HEK293 (cell line): ENCODE results near the gene FDXR.

Source experiments
- CTCF ChIA-PET: fragments of 350-600 bp; formaldehyde crosslinking; extraction: SDS; loops from one replicate; lab custom pipeline; 2021; ENCODE audit warnings: antibody characterized with exemption; lab: Yijun Ruan, JAX
- POLR2A ChIA-PET: fragments of 300-600 bp; formaldehyde crosslinking; extraction: SDS; loops from one replicate; lab custom pipeline; 2020; ENCODE audit warnings: antibody characterized with exemption, inconsistent platforms; lab: Yijun Ruan, JAX
- H3K27ac ChIP-seq: fragments of 200-500 bp; sonication (Bioruptor generic); 2 replicates; pipeline ENCODE4 v1.5.1; 2014; ENCODE audit warnings: low read depth, low read length, control low read depth, inconsistent platforms; ENCODE audit errors: extremely low read depth
- H3K36me3 ChIP-seq, 2 experiments: fragments of 200-500 bp in 1 of 2; sonication (Bioruptor generic) in 1 of 2; 1 replicate in 1 of 2; 2 replicates in 1 of 2; pipeline ENCODE4 v1.5.1; 2014 to 2017; ENCODE audit warnings: inconsistent platforms in 2 of 2, low read length in 2 of 2; ENCODE audit not compliant: control insufficient read depth in 2 of 2, insufficient read depth in 1 of 2
- H3K4me1 ChIP-seq: fragments of 200-500 bp; sonication (Bioruptor generic); 2 replicates; pipeline ENCODE4 v1.5.1; 2014; ENCODE audit warnings: mild to moderate bottlenecking, low read length, inconsistent platforms; ENCODE audit not compliant: control insufficient read depth, insufficient read depth
- H3K4me3 ChIP-seq: 2 replicates; pipeline ENCODE4 v1.5.1; 2011; ENCODE audit warnings: low read depth, mild to moderate bottlenecking, control low read depth, low read length, moderate library complexity
- H3K9me3 ChIP-seq: fragments of 200-500 bp; sonication (Bioruptor generic); 2 replicates; pipeline ENCODE4 v1.5.1; 2014; ENCODE audit warnings: low read depth, low read length, inconsistent platforms; ENCODE audit not compliant: control insufficient read depth, insufficient read depth
- AEBP2 ChIP-seq: fragments of 450-650 bp; formaldehyde crosslinking; IDR thresholded peaks from 2 replicates; pipeline ENCODE4 v1.5.1; 2016; ENCODE audit warnings: missing biosample characterization, missing genetic modification characterization, borderline replicate concordance
- EGR2 ChIP-seq: fragments of 450-650 bp; formaldehyde crosslinking; IDR thresholded peaks from 2 replicates; pipeline ENCODE4 v1.5.1; 2016; ENCODE audit warnings: low read depth, missing biosample characterization, missing genetic modification characterization
- FEZF1 ChIP-seq: fragments of 450-650 bp; formaldehyde crosslinking; IDR thresholded peaks from 2 replicates; pipeline ENCODE4 v1.5.1; 2016; ENCODE audit warnings: missing biosample characterization, missing genetic modification characterization
- HOXC10 ChIP-seq: sonication (generic); formaldehyde crosslinking; IDR thresholded peaks from 2 replicates; pipeline ENCODE4 v1.8.1; 2023; ENCODE audit warnings: mild to moderate bottlenecking, missing genetic modification reagents
- KLF9 ChIP-seq: fragments of 450-650 bp; formaldehyde crosslinking; IDR thresholded peaks from 2 replicates; pipeline ENCODE4 v1.5.1; 2016; ENCODE audit warnings: missing biosample characterization, missing genetic modification characterization, low read depth
- OSR2 ChIP-seq: fragments of 450-650 bp; formaldehyde crosslinking; IDR thresholded peaks from 2 replicates; pipeline ENCODE4 v1.5.1; 2016; ENCODE audit warnings: missing biosample characterization, missing genetic modification characterization
- ZBTB11 ChIP-seq: fragments of 450-650 bp; formaldehyde crosslinking; conservative IDR thresholded peaks from 2 replicates; pipeline ENCODE4 v1.5.1; 2016; ENCODE audit warnings: low read depth, missing biosample characterization, missing genetic modification characterization
- ZEB2 ChIP-seq: fragments of 450-650 bp; formaldehyde crosslinking; IDR thresholded peaks from 2 replicates; pipeline ENCODE4 v1.5.1; 2016; ENCODE audit warnings: missing biosample characterization, missing genetic modification characterization
- ZFHX2 ChIP-seq: fragments of 450-650 bp; formaldehyde crosslinking; conservative IDR thresholded peaks from 2 replicates; pipeline ENCODE4 v1.5.1; 2016; ENCODE audit warnings: missing biosample characterization, missing genetic modification characterization
- ZFP37 ChIP-seq: fragments of 450-650 bp; formaldehyde crosslinking; IDR thresholded peaks from 2 replicates; pipeline ENCODE4 v1.5.1; 2016; ENCODE audit warnings: missing biosample characterization, missing genetic modification characterization
- ZIC2 ChIP-seq: fragments of 450-650 bp; formaldehyde crosslinking; IDR thresholded peaks from 2 replicates; pipeline ENCODE4 v1.5.1; 2016; ENCODE audit warnings: missing biosample characterization, missing genetic modification characterization
- ZNF2 ChIP-seq: fragments of 450-650 bp; formaldehyde crosslinking; IDR thresholded peaks from 2 replicates; pipeline ENCODE4 v1.5.1; 2016; ENCODE audit warnings: missing biosample characterization, missing genetic modification characterization
- ZNF324 ChIP-seq: fragments of 450-650 bp; formaldehyde crosslinking; IDR thresholded peaks from 2 replicates; pipeline ENCODE4 v1.5.1; 2016; ENCODE audit warnings: missing biosample characterization, missing genetic modification characterization
- ZNF350 ChIP-seq: fragments of 450-650 bp; formaldehyde crosslinking; IDR thresholded peaks from 2 replicates; pipeline ENCODE4 v1.5.0; 2017; ENCODE audit warnings: missing biosample characterization, mild to moderate bottlenecking, missing genetic modification characterization
- ZNF354C ChIP-seq: fragments of 450-650 bp; formaldehyde crosslinking; IDR thresholded peaks from 2 replicates; pipeline ENCODE4 v1.5.1; 2016; ENCODE audit warnings: missing biosample characterization, missing genetic modification characterization, low read depth, borderline replicate concordance
- ZNF423 ChIP-seq: fragments of 450-650 bp; formaldehyde crosslinking; IDR thresholded peaks from 2 replicates; pipeline ENCODE4 v1.5.1; 2016; ENCODE audit warnings: missing biosample characterization, missing genetic modification characterization
- ZNF473 ChIP-seq: fragments of 450-650 bp; formaldehyde crosslinking; IDR thresholded peaks from 2 replicates; pipeline ENCODE4 v1.5.1; 2017; ENCODE audit warnings: missing biosample characterization, missing genetic modification characterization
- ZNF513 ChIP-seq: fragments of 450-650 bp; IDR thresholded peaks from 2 replicates; pipeline ENCODE4 v1.5.1; 2018; ENCODE audit warnings: missing biosample characterization, missing genetic modification characterization
- ZNF521 ChIP-seq: fragments of 450-650 bp; formaldehyde crosslinking; IDR thresholded peaks from 2 replicates; pipeline ENCODE4 v1.5.1; 2017; ENCODE audit warnings: missing biosample characterization, mild to moderate bottlenecking, missing genetic modification characterization
- ZNF560 ChIP-seq: fragments of 450-650 bp; formaldehyde crosslinking; IDR thresholded peaks from 2 replicates; pipeline ENCODE4 v1.5.1; 2017; ENCODE audit warnings: missing biosample characterization, missing genetic modification characterization, borderline replicate concordance
- ZNF621 ChIP-seq: fragments of 450-650 bp; formaldehyde crosslinking; IDR thresholded peaks from 2 replicates; pipeline ENCODE4 v1.5.1; 2017; ENCODE audit warnings: missing biosample characterization, missing genetic modification characterization
- ZNF664 ChIP-seq: fragments of 450-650 bp; formaldehyde crosslinking; IDR thresholded peaks from 2 replicates; pipeline ENCODE4 v1.5.1; 2016; ENCODE audit warnings: missing biosample characterization, missing genetic modification characterization
- ZNF747 ChIP-seq: fragments of 450-650 bp; formaldehyde crosslinking; IDR thresholded peaks from 2 replicates; pipeline ENCODE4 v1.5.1; 2016; ENCODE audit warnings: missing biosample characterization, missing genetic modification characterization
- ZSCAN16 ChIP-seq: fragments of 450-650 bp; formaldehyde crosslinking; IDR thresholded peaks from 2 replicates; pipeline ENCODE4 v1.5.1; 2016; ENCODE audit warnings: missing biosample characterization, missing genetic modification characterization

FDXR gene

GRCh38 chr17:74877592-74878548 lies 5.1 kb upstream of the FDXR start (continued):
- TF ChIP-seq ZIC2: peak; percentile 8; the same call in 1 of the 2 replicates
- TF ChIP-seq FEZF1 (tag by site-specific recombination): no peak
- no peak for TF ChIP-seq ZNF747 (tag by site-specific recombination)
- TF ChIP-seq ZNF473 (tag by site-specific recombination): no peak
- TF ChIP-seq KLF9: 0 out of 2 replicates have a peak, but pooled peaks have one; percentile 19
- TF ChIP-seq HOXC10: no peak
- no peak for TF ChIP-seq ZNF423 (tag by site-specific recombination)
- TF ChIP-seq, all 188 proteins: peak for 8

GRCh38 chr17:74875977-74876593 lies 3.3 kb upstream of the FDXR start:
- CTCF ChIA-PET: interaction anchor here (0.6 to 7.4 kb wide), 5 partner anchors 11 to 74 kb away, joined by 3 to 83 read pairs (median 3); partner anchors contain the start of genes GRIN2C and OTOP2
- POLR2A ChIA-PET: interaction anchor here (0.9 kb wide), 1 partner anchor 11 kb away, joined by 3 read pairs; no protein-coding TSS in a partner anchor
- peaks cover 10% of the 10 kb centered on the region for H3K4me1 ChIP-seq
- H3K9me3 ChIP-seq: no peaks in the 10 kb centered on the region
- no peak overlapping the region for H3K27ac ChIP-seq
- no peak overlapping the region for H3K4me3 ChIP-seq
- no peak for TF ChIP-seq ZEB2 (tag by site-specific recombination)
- peaks cover 0 to 6% of the 10 kb centered on the region in 2 experiments; a peak in 1 of 3 replicates for H3K36me3 ChIP-seq

- ChIA-PET CTCF (interaction anchor here (0.6 to 7.4 kb wide), 8 partner anchors 10 to 85 kb away, joined by 3 to 83 read pairs (median 3); partner anchors contain the start of genes GRIN2C and OTOP2), POLR2A (interaction anchor here (0.9 kb wide), 1 partner anchor 10 kb away, joined by 3 read pairs; no protein-coding TSS in a partner anchor)
- TF ChIP-seq ZNF513 (no peak), ZFP37 (no peak), ZNF621 (tag by site-specific recombination) (no peak), ZNF560 (tag by site-specific recombination) (no peak), ZNF521 (tag by site-specific recombination) (no peak), ZNF664 (tag by site-specific recombination) (no peak), OSR2 (tag by site-specific recombination) (no peak), ZFHX2 (tag by site-specific recombination) (no peak), ZNF2 (tag by site-specific recombination) (no peak), ZNF324 (tag by site-specific recombination) (no peak), EGR2 (tag by site-specific recombination) (no peak), ZNF354C (no peak), ZBTB11 (no peak), ZSCAN16 (no peak), AEBP2 (tag by site-specific recombination) (no peak), ZNF350 (no peak)
Observed at GRCh38 chr17:74875155-74875976, 2.6 kb upstream of the FDXR start.

More at GRCh38 chr17:74875155-74875976, 2.6 kb upstream of the FDXR start:
- no peak overlapping the region for H3K4me3 ChIP-seq
- no peak overlapping the region for H3K27ac ChIP-seq
- H3K4me1 ChIP-seq: peaks cover 10% of the 10 kb centered on the region
- H3K36me3 ChIP-seq: peaks cover 0 to 9% of the 10 kb centered on the region in 2 experiments; a peak in 1 of 3 replicates
- H3K9me3 ChIP-seq: no peaks in the 10 kb centered on the region
